Neutrophil (primary cell): ENCODE results near the gene ZBTB43.

Experiments
- H3K27ac ChIP-seq: fragments of 200-600 bp; sonication (generic); 2 replicates; pipeline ENCODE4 v1.5.1; 2016; ENCODE audit warnings: mild to moderate bottlenecking, moderate library complexity
- H3K27me3 ChIP-seq: fragments of 200-600 bp; sonication (generic); 2 replicates; pipeline ENCODE4 v1.6.0; 2016; ENCODE audit warnings: mild to moderate bottlenecking
- H3K36me3 ChIP-seq: fragments of 200-600 bp; sonication (generic); 2 replicates; pipeline ENCODE4 v1.5.1; 2017
- H3K4me1 ChIP-seq, 2 experiments: fragments of 200-600 bp in 1 of 2; sonication (generic) in 1 of 2; 1 replicate in 1 of 2; 2 replicates in 1 of 2; pipeline versions ENCODE4 v1.5.1 to v1.6.1; 2013 to 2016; ENCODE audit warnings: low read depth in 1 of 2, low read length in 1 of 2, mild to moderate bottlenecking in 1 of 2, moderate library complexity in 1 of 2; ENCODE audit not compliant: control insufficient read depth in 1 of 2, insufficient read depth in 1 of 2
- H3K4me3 ChIP-seq, 2 experiments: fragments of 200-600 bp in 1 of 2; sonication (generic) in 1 of 2; 1 replicate in 1 of 2; 2 replicates in 1 of 2; pipeline ENCODE4 v1.5.1; 2013 to 2016; ENCODE audit warnings: low read depth in 1 of 2, low read length in 1 of 2, mild to moderate bottlenecking in 1 of 2, moderate library complexity in 1 of 2
- H3K9me3 ChIP-seq: fragments of 200-600 bp; sonication (generic); 2 replicates; pipeline ENCODE4 v1.5.1; 2016
- CTCF ChIP-seq: fragments of 200-600 bp; sonication (generic); IDR thresholded peaks from 2 replicates; pipeline ENCODE4 v1.5.1; 2016; ENCODE audit warnings: antibody characterized with exemption

The ZBTB43 gene

GRCh38 chr9:126788046-126788445 is 16.8 kb upstream of the ZBTB43 start:
- H3K36me3 ChIP-seq: no peaks in the 10 kb centered on the region
- no peak for TF ChIP-seq CTCF
- H3K4me1 ChIP-seq: no peaks in the 10 kb centered on the region
- H3K9me3 ChIP-seq: no peaks in the 10 kb centered on the region
- no peak overlapping the region for H3K4me3 ChIP-seq
- H3K27me3 ChIP-seq: peaks cover 74% of the 10 kb centered on the region
- no peak overlapping the region for H3K27ac ChIP-seq

GRCh38 chr9:126788634-126789349 is 16.0 kb upstream of the ZBTB43 start:
- Histone ChIP-seq H3K36me3 (no peaks in the 10 kb centered on the region), H3K4me3 (no peak overlapping the region), H3K4me1 (no peaks in the 10 kb centered on the region), H3K27ac (no peak overlapping the region), H3K27me3 (peaks cover 78% of the 10 kb centered on the region), H3K9me3 (no peaks in the 10 kb centered on the region)
- TF ChIP-seq CTCF: no peak

- TF ChIP-seq CTCF: no peak
- no peak overlapping the region for H3K27ac ChIP-seq
- no peak overlapping the region for H3K4me3 ChIP-seq
Measured at GRCh38 chr9:126790561-126790960, 14.3 kb upstream of the ZBTB43 start.

GRCh38 chr9:126791406-126792230 is 13.2 kb upstream of the ZBTB43 start:
- H3K4me1 ChIP-seq: no peaks in the 10 kb centered on the region
- no peaks in the 10 kb centered on the region for H3K9me3 ChIP-seq
- H3K36me3 ChIP-seq: no peaks in the 10 kb centered on the region
- H3K27ac ChIP-seq: no peak overlapping the region
- no peak for TF ChIP-seq CTCF
- no peak overlapping the region for H3K4me3 ChIP-seq
- peaks cover 79% of the 10 kb centered on the region for H3K27me3 ChIP-seq

More at GRCh38 chr9:126790561-126790960, 14.3 kb upstream of the ZBTB43 start:
- no peaks in the 10 kb centered on the region for H3K4me1 ChIP-seq
- no peaks in the 10 kb centered on the region for H3K9me3 ChIP-seq
- peaks cover 87% of the 10 kb centered on the region for H3K27me3 ChIP-seq
- H3K36me3 ChIP-seq: no peaks in the 10 kb centered on the region

- Histone ChIP-seq H3K36me3 (no peaks in the 10 kb centered on the region), H3K27me3 (peaks cover 63% of the 10 kb centered on the region), H3K4me1 (no peaks in the 10 kb centered on the region), H3K9me3 (no peaks in the 10 kb centered on the region), H3K27ac (no peak overlapping the region), H3K4me3 (no peak overlapping the region)
- no peak for TF ChIP-seq CTCF
Measured at GRCh38 chr9:126793686-126794417, 11.0 kb upstream of the ZBTB43 start.
